IMR-90 (cell line): ENCODE results near the gene ANKRD37. TPM values are rescaled to one million over a fixed set of nuclear protein-coding genes. Genes with fewer than 3 reads are reported as not detected.

Source experiments
- ATAC-seq: fragments of 200-7000 bp; cut with Tn5 transposase; 2 replicates; pipeline ENCODE4 v1.9.1; 2020; ENCODE audit warnings: low read depth, mild to moderate bottlenecking, moderate library complexity
- BruUV-seq: library from RNA; stranded (reverse); fragments of 400-500 nt; replicated peaks from 2 replicates; lab custom pipeline; 2021; lab: Mats Ljungman, UMichigan
- CTCF ChIA-PET: fragments of 300-600 bp; formaldehyde crosslinking; extraction: SDS; loops from one replicate; lab custom pipeline; 2021; ENCODE audit warnings: antibody characterized with exemption; lab: Yijun Ruan, JAX
- POLR2A ChIA-PET: fragments of 300-600 bp; sonication (Branson Sonifier 250); formaldehyde crosslinking; loops from one replicate; lab custom pipeline; 2022; ENCODE audit warnings: antibody characterized with exemption; ENCODE audit not compliant: unreplicated experiment; lab: Charles Lee
- DNase-seq: peaks from one replicate; pipeline ENCODE4 v3.0.0; 2013
- H2AFZ ChIP-seq: replicated peaks from 2 replicates; pipeline ENCODE3; 2013; ENCODE audit warnings: low read length, mild to moderate bottlenecking; ENCODE audit not compliant: poor library complexity
- H2AK5ac ChIP-seq: 2 replicates; pipeline ENCODE4 v1.6.1; 2013; ENCODE audit warnings: low read depth, low read length, inconsistent platforms
- H2AK9ac ChIP-seq: replicated peaks from 2 replicates; pipeline ENCODE3; 2013; ENCODE audit warnings: mild to moderate bottlenecking, low read depth, low read length, moderate library complexity; ENCODE audit not compliant: poor library complexity
- H2BK120ac ChIP-seq: 2 replicates; pipeline ENCODE4 v1.6.1; 2013; ENCODE audit warnings: low read depth, low read length, inconsistent platforms
- H2BK15ac ChIP-seq: 3 replicates; pipeline ENCODE4 v1.6.1; 2013; ENCODE audit warnings: low read depth, low read length, inconsistent platforms
- H2BK20ac ChIP-seq: 2 replicates; pipeline ENCODE4 v1.6.1; 2013; ENCODE audit warnings: low read depth, mild to moderate bottlenecking, inconsistent platforms, low read length, moderate library complexity
- H2BK5ac ChIP-seq: 2 replicates; pipeline ENCODE4 v1.6.1; 2013; ENCODE audit warnings: mild to moderate bottlenecking, low read depth, low read length, inconsistent platforms; ENCODE audit not compliant: poor library complexity, severe bottlenecking
- H3K14ac ChIP-seq: replicated peaks from 2 replicates; pipeline ENCODE4 v1.6.1; 2013; ENCODE audit warnings: low read depth, low read length, inconsistent platforms
- H3K18ac ChIP-seq: 2 replicates; pipeline ENCODE4 v1.6.1; 2013; ENCODE audit warnings: low read depth, low read length, control low read depth
- H3K23ac ChIP-seq: 2 replicates; pipeline ENCODE4 v1.6.1; 2013; ENCODE audit warnings: low read depth, low read length, inconsistent platforms
- H3K27ac ChIP-seq: 2 replicates; pipeline ENCODE4 v1.5.1; 2013; ENCODE audit warnings: mild to moderate bottlenecking, control low read depth, low read length; ENCODE audit not compliant: insufficient read depth
- H3K27me3 ChIP-seq: 2 replicates; pipeline ENCODE4 v1.6.1; 2013; ENCODE audit warnings: low read length; ENCODE audit not compliant: control insufficient read depth, insufficient read depth
- H3K36me3 ChIP-seq: 2 replicates; pipeline ENCODE4 v1.6.1; 2013; ENCODE audit warnings: low read length, mixed read lengths; ENCODE audit not compliant: control insufficient read depth, insufficient read depth
- H3K4ac ChIP-seq: 2 replicates; pipeline ENCODE4 v1.6.1; 2013; ENCODE audit warnings: low read depth, low read length, inconsistent platforms
- H3K4me1 ChIP-seq: 2 replicates; pipeline ENCODE4 v1.6.1; 2013; ENCODE audit warnings: low read length, mixed read lengths; ENCODE audit not compliant: control insufficient read depth, insufficient read depth
- H3K4me2 ChIP-seq: 2 replicates; pipeline ENCODE4 v1.6.1; 2013; ENCODE audit warnings: low read depth, mild to moderate bottlenecking, control low read depth, low read length, moderate library complexity
- H3K4me3 ChIP-seq: 2 replicates; pipeline ENCODE4 v1.5.1; 2013; ENCODE audit warnings: low read depth, mild to moderate bottlenecking, control low read depth, low read length, moderate library complexity; ENCODE audit not compliant: insufficient read depth
- H3K56ac ChIP-seq: 2 replicates; pipeline ENCODE4 v1.6.1; 2013; ENCODE audit warnings: low read length, inconsistent platforms; ENCODE audit not compliant: insufficient read depth; ENCODE audit errors: extremely low read depth
- H3K79me1 ChIP-seq, 2 experiments: 2 replicates each; pipeline ENCODE4 v1.6.1; 2013; ENCODE audit warnings: low read length in 2 of 2, inconsistent platforms in 1 of 2, low read depth in 1 of 2
- H3K9ac ChIP-seq: 2 replicates; pipeline ENCODE4 v1.6.1; 2013; ENCODE audit warnings: low read depth, low read length, control low read depth
- H3K9me1 ChIP-seq: 2 replicates; pipeline ENCODE4 v1.6.1; 2013; ENCODE audit warnings: low read length, inconsistent platforms; ENCODE audit not compliant: insufficient read depth
- H3K9me3 ChIP-seq: 2 replicates; pipeline ENCODE4 v1.6.1; 2013; ENCODE audit warnings: low read length; ENCODE audit not compliant: control insufficient read depth, insufficient read depth
- H4K20me1 ChIP-seq: 2 replicates; pipeline ENCODE4 v1.6.1; 2013; ENCODE audit warnings: low read length, inconsistent platforms; ENCODE audit not compliant: insufficient read depth
- H4K5ac ChIP-seq: 2 replicates; pipeline ENCODE4 v1.6.1; 2013; ENCODE audit warnings: mild to moderate bottlenecking, low read depth, low read length, control low read depth
- H4K8ac ChIP-seq, 2 experiments: 2 replicates each; pipeline ENCODE4 v1.6.1; 2013; ENCODE audit warnings: low read depth in 2 of 2, low read length in 2 of 2, control low read depth in 1 of 2, inconsistent platforms in 1 of 2
- H4K91ac ChIP-seq: 2 replicates; pipeline ENCODE4 v1.6.1; 2013; ENCODE audit warnings: low read depth, low read length, inconsistent platforms; ENCODE audit not compliant: insufficient read depth
- CEBPB ChIP-seq: IDR thresholded peaks from 2 replicates; pipeline ENCODE4 v1.6.1; 2012; ENCODE audit warnings: low read depth, low read length, improper control_type of control experiment
- CHD1 ChIP-seq: IDR thresholded peaks from 2 replicates; pipeline ENCODE4 v1.6.1; 2012; ENCODE audit warnings: low read depth, low read length, improper control_type of control experiment
- ELK1 ChIP-seq: fragments of 150-350 bp; IDR thresholded peaks from 2 replicates; pipeline ENCODE4 v1.6.1; 2016; ENCODE audit warnings: low read depth, mild to moderate bottlenecking, low read length, moderate library complexity, borderline replicate concordance
- FOS ChIP-seq: fragments of 150-350 bp; IDR thresholded peaks from 2 replicates; pipeline ENCODE4 v1.6.1; 2016; ENCODE audit warnings: low read depth, low read length
- MAFK ChIP-seq: IDR thresholded peaks from 2 replicates; pipeline ENCODE4 v1.6.1; 2012; ENCODE audit warnings: low read depth, low read length, improper control_type of control experiment
- MAZ ChIP-seq: IDR thresholded peaks from 2 replicates; pipeline ENCODE4 v1.6.1; 2012; ENCODE audit warnings: low read depth, mild to moderate bottlenecking, low read length, improper control_type of control experiment, moderate library complexity, borderline replicate concordance
- MXI1 ChIP-seq: IDR thresholded peaks from 2 replicates; pipeline ENCODE4 v1.6.1; 2012; ENCODE audit warnings: low read depth, mild to moderate bottlenecking, low read length, moderate library complexity, borderline replicate concordance
- RAD21 ChIP-seq: IDR thresholded peaks from 2 replicates; pipeline ENCODE4 v1.6.1; 2012; ENCODE audit warnings: low read length, improper control_type of control experiment
- RFX5 ChIP-seq: IDR thresholded peaks from 2 replicates; pipeline ENCODE4 v1.8.0; 2012; ENCODE audit warnings: low read depth, mild to moderate bottlenecking, low read length, moderate library complexity
- SMC3 ChIP-seq: fragments of 150-350 bp; IDR thresholded peaks from 2 replicates; pipeline ENCODE4 v1.6.1; 2016; ENCODE audit warnings: low read depth, mild to moderate bottlenecking, antibody characterized with exemption, low read length, moderate library complexity
- WGBS, 2 experiments: methylation state at CpG; one replicate each; pipeline versions ENCODE4 v1.1.5 to v1.1.7; 2013; ENCODE audit warnings: missing lambda C conversion rate in 2 of 2; ENCODE audit not compliant: insufficient read length in 1 of 2; ENCODE audit errors: extremely low coverage in 2 of 2; 5-methylcytosine and 5-hydroxymethylcytosine counted together
- dilution Hi-C: fragments of 300-500 bp; cut with HindIII; formaldehyde crosslinking; loops from one replicate; pipeline ENCODE4 v1.14.3; 2018; ENCODE audit warnings: low sequenced_read_pairs; ENCODE audit not compliant: unreplicated experiment
- in situ Hi-C: fragments of 300-500 bp; cut with MboI; formaldehyde crosslinking; loops from 3 replicates; pipeline ENCODE4 v1.14.3; 2019; ENCODE audit warnings: low sequenced_read_pairs, inconsistent platforms, mixed read lengths
- intact Hi-C: fragments of 100-400 bp; cut with micrococcal nuclease; formaldehyde crosslinking; loops from 2 replicates; pipeline ENCODE4 v1.10.0; 2022
- polyA plus RNA-seq, 3 experiments: library from polyadenylated mRNA; depleted of rRNA; stranded (reverse); fragments of >200 nt; gene quantifications; 2 replicates each; pipeline ENCODE4 v1.2.3, GENCODE V29; 2012; ENCODE audit warnings: low replicate concordance in 1 of 3
- total RNA-seq: library from RNA; depleted of rRNA; stranded (reverse); fragments of >200 nt; gene quantifications from 2 replicates; pipeline ENCODE4 v1.2.3, GENCODE V29; 2012

Gene ANKRD37
- total and polyA plus RNA-seq, 2 of the 4 experiments (the other 2 are of a cell fraction): 7.1 to 8.2 TPM

- dilution Hi-C loops (no loop called here), in situ Hi-C loops (no loop called here), intact Hi-C loops (no loop called here)
- 86% methylated on average over 6 of the region's 7 CpGs; no CpG with 5 or more reads in 1 of the 2 experiments for WGBS, 2 experiments
- H2AK9ac ChIP-seq: no peak overlapping the region
- H3K79me1 ChIP-seq: no peaks in the 10 kb centered on the region; a peak in 1 of 4 replicates
- ChIA-PET POLR2A (no interaction called here), CTCF (interaction anchor here (0.8 kb wide), 1 partner anchor 13 kb away, joined by 3 read pairs; no protein-coding TSS in a partner anchor)
- no TSS peak for BruUV-seq
- no peaks in the 10 kb centered on the region for H3K27me3 ChIP-seq
- no peaks in the 10 kb centered on the region; the same call in 1 of the 2 replicates for H3K4me1 ChIP-seq
- H2BK5ac ChIP-seq: no peak overlapping the region
- no peak overlapping the region for H2BK120ac ChIP-seq
- no peak overlapping the region for H3K4me3 ChIP-seq
- DNase-seq (no peak), ATAC-seq (no peak)
- no peak overlapping the region for H3K14ac ChIP-seq
- no peaks in the 10 kb centered on the region for H3K9me3 ChIP-seq
- H3K36me3 ChIP-seq: peaks cover 14% of the 10 kb centered on the region
- H3K27ac ChIP-seq: no peak overlapping the region
- H2AFZ ChIP-seq: no peak overlapping the region
- H3K56ac ChIP-seq: no peak overlapping the region
- H4K20me1 ChIP-seq: no peaks in the 10 kb centered on the region
- no peak overlapping the region for H3K4ac ChIP-seq
- H3K4me2 ChIP-seq: no peak overlapping the region
- no peak overlapping the region for H2AK5ac ChIP-seq
- no peak overlapping the region for H4K91ac ChIP-seq
- no peak for TF ChIP-seq CEBPB
- no peak for TF ChIP-seq RFX5
- TF ChIP-seq MXI1: no peak
- no peak for TF ChIP-seq MAZ
- TF ChIP-seq CHD1: no peak
- no peak for TF ChIP-seq SMC3
- no peak for TF ChIP-seq ELK1
- TF ChIP-seq FOS: no peak
- no peak for TF ChIP-seq RAD21
- no peak for TF ChIP-seq MAFK
- H4K8ac ChIP-seq: no peak overlapping the region
- peaks cover 7% of the 10 kb centered on the region; the same call in 1 of the 2 replicates for H3K9me1 ChIP-seq
- H2BK15ac ChIP-seq: no peak overlapping the region
- H3K18ac ChIP-seq: no peak overlapping the region
- H3K23ac ChIP-seq: no peak overlapping the region
- no peak overlapping the region for H2BK20ac ChIP-seq
- H4K5ac ChIP-seq: no peak overlapping the region
- no peak overlapping the region for H3K9ac ChIP-seq
Observed at GRCh38 chr4:185352202-185352601, 44.4 kb upstream of the ANKRD37 start.
